Fibroblast of the conjunctiva (primary cell): ENCODE data around the gene TUG1.

Experiments used
- DNase-seq: peaks from one replicate; pipeline ENCODE4 v3.0.0-alpha.2; 2010; ENCODE audit warnings: low read depth

Gene TUG1

GRCh38 chr22:30947816-30948454 is 21.1 kb upstream of the TUG1 start:
- peak; percentile 43 for DNase-seq

- no peak for DNase-seq
These were observed 20.1 kb upstream of the TUG1 start for GRCh38 chr22:30948930-30949342.

- no peak for DNase-seq
These were observed 19.0 kb upstream of the TUG1 start for GRCh38 chr22:30949934-30950660.

GRCh38 chr22:30953206-30953605 is 15.9 kb upstream of the TUG1 start:
- DNase-seq = no peak

GRCh38 chr22:30955153-30955552 is 13.9 kb upstream of the TUG1 start:
- DNase-seq = no peak

GRCh38 chr22:30964858-30965257 is 4.2 kb upstream of the TUG1 start:
- no peak for DNase-seq

GRCh38 chr22:30968015-30968923 is 796 bp upstream of the TUG1 start, which contains the start of gene MORC2:
TSS of gene MORC2 (minus strand) at chr22:30968774. CDS start at chr22:30967889, 885 bp downstream.
- peak; percentile 9 for DNase-seq

- DNase-seq = peak; percentile 10
These were observed 679 bp downstream of the TUG1 start for GRCh38 chr22:30969532-30970355.

GRCh38 chr22:30970356-30970746 is 1.3 kb downstream of the TUG1 start:
- no peak for DNase-seq

- no peak for DNase-seq
These were observed 9.4 kb downstream of the TUG1 start for GRCh38 chr22:30978304-30978962.

GRCh38 chr22:30979932-30980331 is 10.9 kb downstream of the TUG1 start:
- DNase-seq = no peak

GRCh38 chr22:30982512-30982911 is 13.4 kb downstream of the TUG1 start:
- no peak for DNase-seq

GRCh38 chr22:30984317-30984716 is 15.3 kb downstream of the TUG1 start:
- DNase-seq = no peak

- DNase-seq = no peak
These were observed 16.6 kb downstream of the TUG1 start for GRCh38 chr22:30985561-30986208.

- no peak for DNase-seq
These were observed 20.4 kb downstream of the TUG1 start for GRCh38 chr22:30989474-30989873.

GRCh38 chr22:30990690-30991089 is 21.6 kb downstream of the TUG1 start:
- no peak for DNase-seq

GRCh38 chr22:30992565-30992964 is 23.5 kb downstream of the TUG1 start:
- DNase-seq = no peak

- no peak for DNase-seq
These were observed 25.9 kb downstream of the TUG1 start for GRCh38 chr22:30994960-30995359.

GRCh38 chr22:30996462-30996861 is 27.4 kb downstream of the TUG1 start:
- DNase-seq = no peak

- DNase-seq = no peak
These were observed 29.3 kb downstream of the TUG1 start for GRCh38 chr22:30998329-30998728.
